Mammary epithelial cell (primary cell): ENCODE results near the gene GH1.

Source experiments
- CTCF ChIP-seq, 2 donors: IDR thresholded peaks in 1 of 2; conservative IDR thresholded peaks in 1 of 2; 2 replicates each; pipeline ENCODE4 v1.5.1; 2011 to 2012; ENCODE audit warnings: inconsistent platforms in 2 of 2, low read length in 2 of 2, mild to moderate bottlenecking in 2 of 2, control low read depth in 1 of 2, low read depth in 1 of 2; ENCODE audit not compliant: insufficient read depth in 1 of 2; ENCODE audit errors: extremely low read depth in 1 of 2
- EZH2 ChIP-seq: IDR thresholded peaks from 2 replicates; pipeline ENCODE4 v1.6.1; 2012; ENCODE audit warnings: low read length, inconsistent platforms, borderline replicate concordance

GRCh38 chr17:63956296-63956920 is 37.8 kb upstream of the GH1 start:
- TF ChIP-seq CTCF (conservative IDR thresholded peaks at IDR 0.05 in 1 of 2, IDR thresholded peaks at IDR 0.05 in 1 of 2; ENCODE audit: extremely low read depth in 1 of 2, insufficient read depth in 1 of 2, low read depth in 1 of 2, low read length in 2 of 2) (no peak), EZH2 (no peak)
